ENCODE measurements around the gene ZNF524.

The ZNF524 gene

GRCh38 chr19:55644842-55645511, 44.9 kb downstream of the ZNF524 start:
- FAIRE-seq: no peak
- no peak for DNase-seq (ENCODE audit: insufficient read length, low spot score)
- TF ChIP-seq CTCF (IDR thresholded peaks at IDR 0.05; ENCODE audit: insufficient read depth, missing control alignments): no peak

DNA sequence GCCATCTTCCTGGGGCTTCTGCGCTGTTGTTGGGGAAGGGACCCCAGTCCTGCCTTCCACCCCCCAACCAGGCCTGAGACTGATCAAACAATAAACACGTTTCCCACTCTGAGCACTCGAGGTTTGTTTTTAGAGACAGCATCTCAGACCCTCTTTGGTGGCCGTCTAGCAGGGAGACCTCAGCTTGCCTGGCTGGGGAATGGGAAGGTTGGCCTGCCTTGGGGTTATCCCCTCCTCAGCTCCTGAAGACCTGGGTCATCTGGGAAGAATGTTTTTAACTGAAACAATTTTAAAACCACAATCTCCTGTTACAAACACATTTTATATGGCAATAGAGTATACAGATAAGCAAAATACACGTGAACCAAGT, 45.4 kb downstream of the ZNF524 start:
- DNase-seq (ENCODE audit: insufficient read length, low spot score) (no peak), FAIRE-seq (no peak)
- TF ChIP-seq CTCF (IDR thresholded peaks at IDR 0.05; ENCODE audit: insufficient read depth, missing control alignments): no peak

- DNase-seq (ENCODE audit: insufficient read length, low spot score) (no peak), FAIRE-seq (no peak)
- peak; percentile 9 for TF ChIP-seq CTCF (IDR thresholded peaks at IDR 0.05; ENCODE audit: insufficient read depth, missing control alignments)
Observed at GRCh38 chr19:55646889-55647731, 47.0 kb downstream of the ZNF524 start.

DNA sequence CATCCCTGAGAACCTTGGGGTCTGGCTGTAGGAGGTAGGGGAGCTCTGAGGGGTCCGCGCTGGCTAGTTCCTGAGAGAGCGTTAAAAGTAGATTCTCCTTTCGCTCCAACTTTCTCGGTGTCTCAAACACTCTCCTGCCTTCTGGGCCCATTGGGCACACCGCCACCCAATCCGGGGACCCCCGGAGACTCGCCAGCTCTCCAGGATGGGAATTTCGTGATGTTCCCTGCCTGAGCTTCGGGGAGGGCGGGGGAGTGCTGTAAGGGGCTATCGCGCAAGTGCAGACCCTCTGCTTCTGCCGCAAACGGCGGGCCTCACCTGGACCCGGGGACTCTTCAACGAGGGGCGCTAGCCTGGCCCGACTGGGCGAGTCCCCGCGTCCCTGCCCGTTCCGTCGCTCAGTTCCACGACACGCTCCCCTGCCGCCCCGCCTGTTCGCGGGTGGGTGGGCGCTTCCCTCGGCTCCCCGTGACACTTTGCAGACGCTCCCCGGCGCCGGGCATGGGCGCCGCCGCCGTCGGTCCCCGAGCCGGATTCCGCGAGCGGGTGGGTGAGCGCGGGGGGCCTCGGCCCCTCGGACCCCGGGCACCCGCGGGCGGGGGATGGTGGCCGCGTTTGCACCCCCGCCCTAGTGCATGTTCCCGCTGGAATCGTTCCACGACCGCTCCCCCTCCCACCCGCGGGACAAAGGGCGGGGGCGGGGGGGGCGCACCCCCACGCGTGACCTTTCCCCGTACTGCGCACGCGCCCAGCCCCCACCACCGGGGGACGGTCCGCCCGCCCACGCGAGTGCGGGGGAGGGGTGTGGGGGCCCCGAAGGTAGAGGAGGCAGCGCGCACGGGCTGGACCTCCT, 47.9 kb downstream of the ZNF524 start, which contains the start of gene CCDC106:
Gene CCDC106 (plus strand): TSS at position 481 of the 853 bp plus-strand sequence. CDS start 835 bp downstream, outside the sequence.
- no peak for TF ChIP-seq CTCF (IDR thresholded peaks at IDR 0.05; ENCODE audit: insufficient read depth, missing control alignments)
- DNase-seq (ENCODE audit: insufficient read length, low spot score): peak; percentile 89
- no peak for FAIRE-seq

DNA sequence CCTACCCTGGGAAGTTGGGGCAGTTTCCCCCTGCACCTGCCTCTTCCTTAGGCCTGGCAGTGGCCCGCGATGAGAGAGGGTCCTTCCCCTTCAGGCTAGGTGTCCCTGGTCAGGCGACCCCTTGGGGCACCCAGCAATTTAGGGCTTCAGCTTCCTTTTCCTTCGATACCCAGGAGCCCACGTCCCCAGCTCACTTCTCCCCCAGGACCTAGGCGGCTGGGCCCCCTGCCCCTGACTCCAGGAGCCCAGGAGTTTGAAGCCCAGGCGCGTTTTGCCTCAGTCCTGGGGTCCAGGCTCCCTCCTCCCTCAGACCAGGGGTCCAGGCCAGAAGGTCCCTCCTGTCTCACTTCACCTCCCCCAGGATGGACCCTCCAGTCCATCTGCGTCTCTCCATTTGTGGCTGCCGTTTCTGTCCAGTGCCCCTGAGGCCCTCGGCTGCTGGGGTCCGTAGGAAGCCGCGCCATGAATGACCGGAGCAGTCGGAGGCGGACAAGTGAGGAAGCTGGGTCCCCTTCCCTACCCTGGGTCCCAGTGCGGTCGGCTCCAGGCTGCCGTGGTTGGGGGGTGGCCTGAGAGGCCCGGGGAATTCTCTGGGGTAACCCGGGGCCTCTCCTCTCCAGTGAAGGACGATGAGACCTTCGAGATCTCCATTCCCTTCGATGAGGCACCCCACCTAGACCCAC, 48.6 kb downstream of the ZNF524 start:
- DNase-seq (ENCODE audit: insufficient read length, low spot score) (no peak), FAIRE-seq (no peak)
- TF ChIP-seq CTCF (IDR thresholded peaks at IDR 0.05; ENCODE audit: insufficient read depth, missing control alignments): no peak

GRCh38 chr19:55649268-55650125, 49.4 kb downstream of the ZNF524 start:
- no peak for DNase-seq (ENCODE audit: insufficient read length, low spot score)
- no peak for FAIRE-seq
- TF ChIP-seq CTCF (IDR thresholded peaks at IDR 0.05; ENCODE audit: insufficient read depth, missing control alignments): no peak
